ENCODE data around the gene EOMES. TPM values are rescaled to one million over a fixed set of nuclear protein-coding genes. Genes with fewer than 3 reads are reported as not detected.

The EOMES gene
- total and polyA plus RNA-seq, 2 of the 4 experiments (the other 2 are of a cell fraction) = not detected

- no peak overlapping the region for H3K4ac ChIP-seq (ENCODE audit: low read depth, low read length)
- H3K27ac ChIP-seq (ENCODE audit: insufficient read depth, low read length) = no peak overlapping the region
- TF ChIP-seq MAFK (IDR thresholded peaks at IDR 0.05; ENCODE audit: low read depth, low read length) (no peak), ELK1 (IDR thresholded peaks at IDR 0.05; ENCODE audit: borderline replicate concordance, low read depth, low read length) (no peak)
- H4K8ac ChIP-seq (ENCODE audit: low read depth in 2 of 2, low read length in 2 of 2) = no peak overlapping the region
- intact Hi-C loops (cut with micrococcal nuclease) = loop anchor here (5.0 kb wide), 1 partner anchor 529 kb away; the partner anchor contains the start of gene CMC1
- no peak overlapping the region for H4K91ac ChIP-seq (ENCODE audit: insufficient read depth, low read depth, low read length)
- no peak overlapping the region; the same call in 1 of the 2 replicates for H3K23ac ChIP-seq (ENCODE audit: low read depth, low read length)
- H2BK20ac ChIP-seq (ENCODE audit: low read depth, low read length) = no peak overlapping the region
- ATAC-seq (ENCODE audit: low read depth) = no peak
- no peaks in the 10 kb centered on the region for H3K36me3 ChIP-seq (ENCODE audit: control insufficient read depth, insufficient read depth, low read length)
- H3K79me1 ChIP-seq (ENCODE audit: low read depth in 1 of 2, low read length in 2 of 2) = no peaks in the 10 kb centered on the region
- H2BK15ac ChIP-seq (ENCODE audit: low read depth, low read length) = no peak overlapping the region
- no peak overlapping the region for H4K5ac ChIP-seq (ENCODE audit: low read depth, low read length)
- ChIA-PET POLR2A (ENCODE audit: unreplicated experiment) (no interaction called here), CTCF (interaction anchor here (0.5 to 2.1 kb wide), 6 partner anchors 8 to 241 kb away, joined by 3 to 11 read pairs (median 3); partner anchors contain the start of gene EOMES)
- dilution Hi-C loops (cut with HindIII; ENCODE audit: low sequenced_read_pairs, unreplicated experiment) = no loop called here
- WGBS, 2 experiments (ENCODE audit: extremely low coverage in 2 of 2, insufficient read length in 1 of 2) = 0% methylated on average over 7 of the region's 25 CpGs; no CpG with 5 or more reads in 1 of the 2 experiments
- H3K27me3 ChIP-seq (ENCODE audit: control insufficient read depth, insufficient read depth, low read length) = peaks cover 62% of the 10 kb centered on the region
- in situ Hi-C loops (cut with MboI; ENCODE audit: low sequenced_read_pairs) = loop anchor here (5.0 kb wide), 1 partner anchor 609 kb away; no protein-coding TSS in a partner anchor
- peaks cover 6% of the 10 kb centered on the region; the same call in 1 of the 2 replicates for H3K4me1 ChIP-seq (ENCODE audit: control insufficient read depth, insufficient read depth, low read length)
- no peak overlapping the region for H2BK5ac ChIP-seq (ENCODE audit: low read depth, low read length, poor library complexity, severe bottlenecking)
- no peak overlapping the region for H3K14ac ChIP-seq (replicated peaks; ENCODE audit: low read depth, low read length)
- DNase-seq = no peak
- no peaks in the 10 kb centered on the region for H3K9me1 ChIP-seq (ENCODE audit: insufficient read depth, low read length)
- H3K9me3 ChIP-seq (ENCODE audit: control insufficient read depth, insufficient read depth, low read length) = no peaks in the 10 kb centered on the region
- no peak overlapping the region for H3K9ac ChIP-seq (ENCODE audit: low read depth, low read length)
- no peak overlapping the region for H2BK120ac ChIP-seq (ENCODE audit: low read depth, low read length)
- peak overlapping the region; percentile 39 for H3K4me3 ChIP-seq (ENCODE audit: insufficient read depth, low read depth, low read length)
- BruUV-seq (replicated peaks) = no TSS peak
- no peak overlapping the region for H3K18ac ChIP-seq (ENCODE audit: low read depth, low read length)
- H2AK9ac ChIP-seq (replicated peaks; ENCODE audit: low read depth, low read length, poor library complexity) = no peak overlapping the region
- peak overlapping the region; percentile 95 for H3K4me2 ChIP-seq (ENCODE audit: low read depth, low read length)
- peak overlapping the region; percentile 72 for H2AFZ ChIP-seq (replicated peaks; ENCODE audit: low read length, poor library complexity)
- no peak overlapping the region for H2AK5ac ChIP-seq (ENCODE audit: low read depth, low read length)
- no peak overlapping the region for H3K56ac ChIP-seq (ENCODE audit: extremely low read depth, insufficient read depth, low read length)
- no peaks in the 10 kb centered on the region for H4K20me1 ChIP-seq (ENCODE audit: insufficient read depth, low read length)
These were observed 8.5 kb downstream of the EOMES start for GRCh38 chr3:27713435-27714145.
